ENCODE data around the gene NPC2.

NPC2 gene

GRCh38 chr14:74444866-74445265, 48.2 kb downstream of the NPC2 start:
- Histone ChIP-seq H3K27ac (no peak overlapping the region), H3K36me3 (replicated peaks) (no peaks in the 10 kb centered on the region), H3K27me3 (replicated peaks) (no peaks in the 10 kb centered on the region), H3K4me3 (ENCODE audit: low read depth, low read length) (no peak overlapping the region)
- no peak for TF ChIP-seq CTCF (IDR thresholded peaks at IDR 0.05; ENCODE audit: low read depth, low read length, missing control alignments)
- in situ Hi-C loops (cut with HindIII; ENCODE audit: low pct_ligation_motif_present, low sequenced_read_pairs) = no loop called here
- no peak for DNase-seq

DNA sequence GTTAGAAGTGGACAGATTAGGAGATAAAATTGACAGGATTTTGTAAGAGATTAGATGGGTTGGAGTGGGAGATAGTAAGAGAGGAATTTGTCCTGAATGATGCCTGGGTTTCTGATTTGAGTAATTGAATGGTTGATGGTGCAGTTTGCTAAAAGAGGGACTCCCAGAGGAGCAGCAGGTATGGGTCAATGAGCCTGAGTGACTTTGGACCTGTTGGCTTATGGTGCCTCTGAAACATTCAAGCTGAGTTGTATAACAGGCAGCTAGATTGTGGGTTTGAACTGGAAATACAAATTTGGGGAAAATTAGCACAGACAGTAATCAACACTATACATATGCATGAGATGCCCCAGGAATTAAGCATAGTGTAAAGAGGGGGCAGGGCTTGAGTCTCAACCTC, 50.3 kb downstream of the NPC2 start:
- Histone ChIP-seq H3K4me3 (ENCODE audit: low read depth, low read length) (no peak overlapping the region), H3K27me3 (replicated peaks) (no peaks in the 10 kb centered on the region)

GRCh38 chr14:74441113-74441512, 52.0 kb downstream of the NPC2 start:
- Histone ChIP-seq H3K36me3 (replicated peaks) (no peaks in the 10 kb centered on the region), H3K27me3 (replicated peaks) (no peaks in the 10 kb centered on the region), H3K4me3 (ENCODE audit: low read depth, low read length) (no peak overlapping the region), H3K27ac (no peak overlapping the region)
- no peak for TF ChIP-seq CTCF (IDR thresholded peaks at IDR 0.05; ENCODE audit: low read depth, low read length, missing control alignments)
- no peak for DNase-seq
- in situ Hi-C loops (cut with HindIII; ENCODE audit: low pct_ligation_motif_present, low sequenced_read_pairs) = no loop called here

More for the DNA sequence above, 50.3 kb downstream of the NPC2 start:
- TF ChIP-seq CTCF (IDR thresholded peaks at IDR 0.05; ENCODE audit: low read depth, low read length, missing control alignments) = no peak
- no peak for DNase-seq
- H3K27ac ChIP-seq = no peak overlapping the region
- H3K36me3 ChIP-seq (replicated peaks) = no peaks in the 10 kb centered on the region
- in situ Hi-C loops (cut with HindIII; ENCODE audit: low pct_ligation_motif_present, low sequenced_read_pairs) = no loop called here

GRCh38 chr14:74438351-74438915, 54.7 kb downstream of the NPC2 start:
- Histone ChIP-seq H3K27ac (no peak overlapping the region), H3K27me3 (replicated peaks) (no peaks in the 10 kb centered on the region), H3K4me3 (ENCODE audit: low read depth, low read length) (no peak overlapping the region), H3K36me3 (replicated peaks) (no peaks in the 10 kb centered on the region)
- in situ Hi-C loops (cut with HindIII; ENCODE audit: low pct_ligation_motif_present, low sequenced_read_pairs) = no loop called here
- no peak for TF ChIP-seq CTCF (IDR thresholded peaks at IDR 0.05; ENCODE audit: low read depth, low read length, missing control alignments)
- no peak for DNase-seq

- Histone ChIP-seq H3K4me3 (ENCODE audit: low read depth, low read length) (no peak overlapping the region), H3K36me3 (replicated peaks) (no peaks in the 10 kb centered on the region), H3K27ac (no peak overlapping the region), H3K27me3 (replicated peaks) (no peaks in the 10 kb centered on the region)
- in situ Hi-C loops (cut with HindIII; ENCODE audit: low pct_ligation_motif_present, low sequenced_read_pairs) = no loop called here
- no peak for TF ChIP-seq CTCF (IDR thresholded peaks at IDR 0.05; ENCODE audit: low read depth, low read length, missing control alignments)
- DNase-seq = no peak
Measured at GRCh38 chr14:74437496-74438053, 55.5 kb downstream of the NPC2 start.

GRCh38 chr14:74434294-74434693, 58.8 kb downstream of the NPC2 start:
- no peak overlapping the region for H3K4me3 ChIP-seq (ENCODE audit: low read depth, low read length)
- H3K27me3 ChIP-seq (replicated peaks) = no peaks in the 10 kb centered on the region
- no peak overlapping the region for H3K27ac ChIP-seq
- H3K36me3 ChIP-seq (replicated peaks) = no peaks in the 10 kb centered on the region
- no peak for DNase-seq
- in situ Hi-C loops (cut with HindIII; ENCODE audit: low pct_ligation_motif_present, low sequenced_read_pairs) = no loop called here
- no peak for TF ChIP-seq CTCF (IDR thresholded peaks at IDR 0.05; ENCODE audit: low read depth, low read length, missing control alignments)

All from brain microvascular endothelial cell (primary cell).